H1 (cell line): ENCODE data around the gene RNF212B.

ENCODE experiments used
- EGR1 ChIP-seq: IDR thresholded peaks from 2 replicates; pipeline ENCODE4 v1.6.1; 2011; ENCODE audit warnings: low read depth, low read length, borderline replicate concordance
- EP300 ChIP-seq, 2 experiments: IDR thresholded peaks; 1 replicate in 1 of 2; 2 replicates in 1 of 2; pipeline ENCODE4 v1.6.1; 2011 to 2012; ENCODE audit warnings: low read depth in 2 of 2, low read length in 2 of 2, mild to moderate bottlenecking in 2 of 2, borderline replicate concordance in 1 of 2, inconsistent platforms in 1 of 2, moderate library complexity in 1 of 2
- POLR2A ChIP-seq, 2 experiments: IDR thresholded peaks; 1 replicate in 1 of 2; 2 replicates in 1 of 2; pipeline ENCODE4 v1.6.1; 2011; ENCODE audit warnings: low read depth in 2 of 2, low read length in 2 of 2, mild to moderate bottlenecking in 2 of 2; ENCODE audit errors: control extremely low read depth in 1 of 2
- SUZ12 ChIP-seq: fragments of 200-600 bp; sonication (generic); IDR thresholded peaks from 2 replicates; pipeline ENCODE4 v1.6.1; 2012; ENCODE audit warnings: mild to moderate bottlenecking, inconsistent platforms, low read length, moderate library complexity, mixed read lengths
- ZNF274 ChIP-seq: IDR thresholded peaks from 2 replicates; pipeline ENCODE4 v1.7.0; 2012; ENCODE audit warnings: low read length, borderline replicate concordance; ENCODE audit errors: extremely low read depth

DNA sequence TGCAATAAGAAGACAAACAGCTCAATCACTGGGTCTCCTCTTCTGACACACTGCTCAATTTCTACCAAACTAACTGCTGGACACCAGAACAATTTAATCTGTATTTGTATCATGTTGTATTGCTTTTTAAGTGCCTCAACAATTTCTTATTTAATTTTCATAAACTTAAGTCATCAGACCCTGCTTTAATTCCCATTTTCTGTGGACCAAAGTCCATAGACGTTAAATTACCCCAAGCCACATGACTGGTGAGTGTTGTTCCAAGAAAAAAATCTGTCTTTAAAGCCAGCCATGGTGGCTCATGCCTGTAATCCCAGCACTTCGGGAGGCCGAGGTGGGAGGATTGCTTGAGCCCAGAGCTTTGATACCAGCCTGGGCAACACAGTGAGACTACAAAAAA is 39.5 kb downstream of the RNF212B start:
- TF ChIP-seq SUZ12 (no peak), POLR2A (IDR thresholded peaks at IDR 0.05; ENCODE audit: control extremely low read depth in 1 of 2, low read depth in 2 of 2, low read length in 2 of 2) (no peak), EGR1 (no peak), EP300 (IDR thresholded peaks at IDR 0.05; ENCODE audit: borderline replicate concordance in 1 of 2, low read depth in 2 of 2, low read length in 2 of 2) (no peak), ZNF274 (no peak)
